HG03432 (cell line): ENCODE measurements around the gene SLC35G6.
"Not testable (repeated sequence)": the region's sequence is repeated elsewhere in the genome, so short reads cannot be mapped to it uniquely, and the experiment has no call there.

ENCODE experiments used
- ATAC-seq: cut with Tn5 transposase; IDR thresholded peaks from one replicate; pipeline ENCODE4 v1.9.1; 2021; ENCODE audit warnings: mild to moderate bottlenecking, moderate library complexity; ENCODE audit not compliant: unreplicated experiment

SLC35G6 gene

GRCh38 chr17:7477392-7478275, 3.6 kb upstream of the SLC35G6 start:
- ATAC-seq = no peak

GRCh38 chr17:7478276-7479212, 2.7 kb upstream of the SLC35G6 start:
- no peak for ATAC-seq

- no peak for ATAC-seq
Measured at GRCh38 chr17:7479213-7480088, 1.8 kb upstream of the SLC35G6 start, which contains the start of gene ZBTB4. ZBTB4 (minus strand) TSS chr17:7479631; CDS start chr17:7466801, 12,830 bp downstream.

- no peak for ATAC-seq
Measured at GRCh38 chr17:7480089-7480384, 1.2 kb upstream of the SLC35G6 start.

GRCh38 chr17:7481842-7482741, 846 bp downstream of the SLC35G6 start:
- not testable (repeated sequence) for ATAC-seq

- not testable (repeated sequence) for ATAC-seq
Measured at GRCh38 chr17:7482742-7483088, 1.5 kb downstream of the SLC35G6 start.

GRCh38 chr17:7483255-7484066, 2.2 kb downstream of the SLC35G6 start:
- ATAC-seq = peak; percentile 33

GRCh38 chr17:7484067-7484918, 3.0 kb downstream of the SLC35G6 start, which contains the start of gene POLR2A:
POLR2A (plus strand) TSS chr17:7484366.
- peak; percentile 63 for ATAC-seq

- no peak for ATAC-seq
Measured at GRCh38 chr17:7484919-7485377, 3.7 kb downstream of the SLC35G6 start.

- no peak for ATAC-seq
Measured at GRCh38 chr17:7486181-7486580, 4.9 kb downstream of the SLC35G6 start.

- no peak for ATAC-seq
Measured at GRCh38 chr17:7490144-7490543, 8.9 kb downstream of the SLC35G6 start.

- no peak for ATAC-seq
Measured at GRCh38 chr17:7491583-7491982, 10.3 kb downstream of the SLC35G6 start.

- no peak for ATAC-seq
Measured at GRCh38 chr17:7493941-7494340, 12.7 kb downstream of the SLC35G6 start.

- no peak for ATAC-seq
Measured at GRCh38 chr17:7495906-7496434, 14.7 kb downstream of the SLC35G6 start.

- ATAC-seq = no peak
Measured at GRCh38 chr17:7496470-7497183, 15.4 kb downstream of the SLC35G6 start.

GRCh38 chr17:7497228-7497627, 16.0 kb downstream of the SLC35G6 start:
- no peak for ATAC-seq

GRCh38 chr17:7497636-7498035, 16.4 kb downstream of the SLC35G6 start:
- ATAC-seq = no peak
